Mesenchymal stem cell (in vitro differentiated cells and primary cell): ENCODE measurements around the gene ARPP21.

Source experiments
- DNase-seq: peaks from one replicate; pipeline ENCODE4 v3.0.0-alpha.2; 2013
- H2AFZ ChIP-seq: one replicate; pipeline ENCODE4 v1.6.1; 2013; ENCODE audit warnings: low read depth, mild to moderate bottlenecking, control low read depth, inconsistent platforms, low read length, moderate library complexity
- H2AK5ac ChIP-seq: 2 replicates; pipeline ENCODE4 v1.6.1; 2013; ENCODE audit warnings: low read length, moderate library complexity, mild to moderate bottlenecking, inconsistent platforms; ENCODE audit not compliant: severe bottlenecking
- H2BK120ac ChIP-seq: one replicate; pipeline ENCODE4 v1.6.1; 2013; ENCODE audit warnings: low read depth, mild to moderate bottlenecking, inconsistent platforms, low read length, moderate library complexity
- H2BK12ac ChIP-seq, 2 experiments: one replicate each; pipeline ENCODE4 v1.6.1; 2013; ENCODE audit warnings: inconsistent platforms in 2 of 2, low read length in 2 of 2, mild to moderate bottlenecking in 2 of 2, moderate library complexity in 2 of 2, control low read depth in 1 of 2
- H2BK15ac ChIP-seq: one replicate; pipeline ENCODE4 v1.6.1; 2013; ENCODE audit warnings: mild to moderate bottlenecking, low read depth, inconsistent platforms; ENCODE audit not compliant: poor library complexity, severe bottlenecking
- H2BK5ac ChIP-seq: 2 replicates; pipeline ENCODE4 v1.6.1; 2013; ENCODE audit warnings: low read depth, mild to moderate bottlenecking, low read length, control low read depth, inconsistent platforms; ENCODE audit not compliant: poor library complexity, severe bottlenecking
- H3K14ac ChIP-seq, 2 experiments: one replicate each; pipeline ENCODE4 v1.6.1; 2013; ENCODE audit warnings: inconsistent platforms in 2 of 2, low read length in 2 of 2, control low read depth in 1 of 2, mild to moderate bottlenecking in 1 of 2, moderate library complexity in 1 of 2
- H3K18ac ChIP-seq, 2 experiments: one replicate each; pipeline ENCODE4 v1.6.1; 2013; ENCODE audit warnings: inconsistent platforms in 2 of 2, low read length in 2 of 2, control low read depth in 1 of 2, low read depth in 1 of 2, mild to moderate bottlenecking in 1 of 2
- H3K23ac ChIP-seq, 2 experiments: one replicate each; pipeline ENCODE4 v1.6.1; 2013; ENCODE audit warnings: inconsistent platforms in 2 of 2, low read length in 2 of 2, mild to moderate bottlenecking in 2 of 2, moderate library complexity in 2 of 2, control low read depth in 1 of 2
- H3K27ac ChIP-seq: 2 replicates; pipeline ENCODE4 v1.5.1; 2013; ENCODE audit warnings: mild to moderate bottlenecking, moderate library complexity, low read length, control low read depth, inconsistent platforms; ENCODE audit not compliant: poor library complexity, severe bottlenecking
- H3K27me3 ChIP-seq, 2 experiments: 2 replicates each; pipeline versions ENCODE4 v1.6.1 to v1.7.0; 2013; ENCODE audit warnings: low read length in 2 of 2, mild to moderate bottlenecking in 2 of 2, moderate library complexity in 2 of 2, control low read depth in 1 of 2, inconsistent platforms in 1 of 2; ENCODE audit not compliant: control insufficient read depth in 1 of 2, insufficient read depth in 1 of 2
- H3K36me3 ChIP-seq, 2 experiments: 2 replicates each; pipeline versions ENCODE4 v1.6.1 to v1.7.0; 2013; ENCODE audit warnings: low read length in 2 of 2, control low read depth in 1 of 2, inconsistent platforms in 1 of 2, low read depth in 1 of 2, mild to moderate bottlenecking in 1 of 2; ENCODE audit not compliant: insufficient read depth in 2 of 2, control insufficient read depth in 1 of 2
- H3K4ac ChIP-seq, 2 experiments: one replicate each; pipeline ENCODE4 v1.6.1; 2013; ENCODE audit warnings: inconsistent platforms in 2 of 2, low read length in 2 of 2, mild to moderate bottlenecking in 2 of 2, moderate library complexity in 2 of 2, control low read depth in 1 of 2, low read depth in 1 of 2
- H3K4me1 ChIP-seq: 2 replicates; pipeline ENCODE4 v1.6.1; 2013; ENCODE audit warnings: low read depth, low read length, control low read depth; ENCODE audit not compliant: control insufficient read depth, insufficient read depth
- H3K4me2 ChIP-seq: 2 replicates; pipeline ENCODE4 v1.6.1; 2013; ENCODE audit warnings: low read length, mild to moderate bottlenecking, inconsistent platforms; ENCODE audit not compliant: poor library complexity, severe bottlenecking
- H3K4me3 ChIP-seq, 2 experiments: 2 replicates each; pipeline versions ENCODE4 v1.5.1 to v1.7.0; 2013; ENCODE audit warnings: low read length in 2 of 2, mild to moderate bottlenecking in 2 of 2, control low read depth in 1 of 2, low read depth in 1 of 2; ENCODE audit not compliant: insufficient read depth in 1 of 2
- H3K79me1 ChIP-seq: replicated peaks from 2 replicates; pipeline ENCODE4 v1.6.1; 2013; ENCODE audit warnings: mild to moderate bottlenecking, control low read depth, low read length, inconsistent platforms; ENCODE audit not compliant: poor library complexity, severe bottlenecking
- H3K9ac ChIP-seq: 2 replicates; pipeline ENCODE4 v1.7.0; 2013; ENCODE audit warnings: mild to moderate bottlenecking, low read length, moderate library complexity
- H3K9me3 ChIP-seq: 2 replicates; pipeline ENCODE4 v1.7.0; 2013; ENCODE audit warnings: mild to moderate bottlenecking, low read length; ENCODE audit not compliant: control insufficient read depth
- H4K8ac ChIP-seq: one replicate; pipeline ENCODE4 v1.6.1; 2013; ENCODE audit warnings: inconsistent platforms, mild to moderate bottlenecking, low read length, moderate library complexity
- H4K91ac ChIP-seq: one replicate; pipeline ENCODE4 v1.6.1; 2013; ENCODE audit warnings: mild to moderate bottlenecking, low read length, inconsistent platforms
- WGBS: methylation state at CpG from one replicate; pipeline ENCODE4 v1.1.7; 2013; ENCODE audit warnings: mixed read lengths; 5-methylcytosine and 5-hydroxymethylcytosine counted together

The ARPP21 gene

GRCh38 chr3:35597490-35597889, 41.8 kb upstream of the ARPP21 start:
- Histone ChIP-seq H3K4ac (no peak overlapping the region), H2BK120ac (no peak overlapping the region), H3K36me3 (no peaks in the 10 kb centered on the region), H3K4me3 (no peak overlapping the region), H3K4me1 (no peaks in the 10 kb centered on the region), H3K18ac (no peak overlapping the region), H3K9ac (no peak overlapping the region), H3K23ac (no peak overlapping the region), H2BK12ac (no peak overlapping the region), H3K9me3 (no peaks in the 10 kb centered on the region), H3K27ac (no peak overlapping the region), H3K79me1 (no peaks in the 10 kb centered on the region), H3K27me3 (no peaks in the 10 kb centered on the region), H2BK5ac (no peak overlapping the region), H4K91ac (no peak overlapping the region), H2AK5ac (no peak overlapping the region), H3K14ac (no peak overlapping the region), H3K4me2 (no peak overlapping the region), H2BK15ac (no peak overlapping the region), H4K8ac (no peak overlapping the region), H2AFZ (no peak overlapping the region)
- WGBS = 90% methylated on average over 2 of the region's 3 CpGs
- no peak for DNase-seq

- H2BK120ac ChIP-seq = no peak overlapping the region
Measured at GRCh38 chr3:35598804-35599203, 40.5 kb upstream of the ARPP21 start.

GRCh38 chr3:35601959-35602358, 37.4 kb upstream of the ARPP21 start:
- no peak overlapping the region for H4K8ac ChIP-seq
- no peak overlapping the region for H3K4me2 ChIP-seq
- H3K9me3 ChIP-seq = peaks cover 8% of the 10 kb centered on the region
- no peaks in the 10 kb centered on the region for H3K79me1 ChIP-seq
- no peak overlapping the region for H3K23ac ChIP-seq
- H2BK15ac ChIP-seq = no peak overlapping the region
- H2AK5ac ChIP-seq = no peak overlapping the region
- no peak overlapping the region for H2BK12ac ChIP-seq
- H3K27ac ChIP-seq = no peak overlapping the region
- no peak overlapping the region for H2AFZ ChIP-seq
- no peak for DNase-seq
- H3K18ac ChIP-seq = no peak overlapping the region
- H3K14ac ChIP-seq = no peak overlapping the region
- H3K4ac ChIP-seq = no peak overlapping the region
- no peaks in the 10 kb centered on the region for H3K27me3 ChIP-seq
- no peak overlapping the region for H2BK5ac ChIP-seq
- no peak overlapping the region for H3K9ac ChIP-seq
- no peaks in the 10 kb centered on the region for H3K4me1 ChIP-seq
- H3K4me3 ChIP-seq = no peak overlapping the region
- no peak overlapping the region for H4K91ac ChIP-seq
- no peak overlapping the region for H2BK120ac ChIP-seq
- no peaks in the 10 kb centered on the region for H3K36me3 ChIP-seq

More at GRCh38 chr3:35598804-35599203, 40.5 kb upstream of the ARPP21 start:
- no peaks in the 10 kb centered on the region for H3K79me1 ChIP-seq
- H3K18ac ChIP-seq = no peak overlapping the region
- H2BK5ac ChIP-seq = no peak overlapping the region
- H3K27ac ChIP-seq = no peak overlapping the region
- no peak overlapping the region for H2BK15ac ChIP-seq
- H3K4me2 ChIP-seq = no peak overlapping the region
- no peak overlapping the region for H2AFZ ChIP-seq
- no peak for DNase-seq
- no peak overlapping the region for H3K9ac ChIP-seq
- H3K4me1 ChIP-seq = no peaks in the 10 kb centered on the region
- no peak overlapping the region for H3K14ac ChIP-seq
- H3K9me3 ChIP-seq = no peaks in the 10 kb centered on the region
- no peak overlapping the region for H3K4me3 ChIP-seq
- no peaks in the 10 kb centered on the region for H3K27me3 ChIP-seq
- H2AK5ac ChIP-seq = no peak overlapping the region
- no peak overlapping the region for H2BK12ac ChIP-seq
- no peak overlapping the region for H4K8ac ChIP-seq
- no peak overlapping the region for H3K4ac ChIP-seq
- H4K91ac ChIP-seq = no peak overlapping the region
- WGBS = 90% methylated on average over 1 of the region's 1 CpG
- no peaks in the 10 kb centered on the region for H3K36me3 ChIP-seq
- H3K23ac ChIP-seq = no peak overlapping the region

- Histone ChIP-seq H3K36me3 (no peaks in the 10 kb centered on the region), H3K14ac (no peak overlapping the region), H4K8ac (no peak overlapping the region), H3K27me3 (no peaks in the 10 kb centered on the region), H4K91ac (no peak overlapping the region), H3K4ac (no peak overlapping the region), H3K79me1 (no peaks in the 10 kb centered on the region), H3K9me3 (peaks cover 8% of the 10 kb centered on the region), H2AK5ac (no peak overlapping the region), H2BK120ac (no peak overlapping the region), H2BK5ac (no peak overlapping the region), H3K27ac (no peak overlapping the region), H3K18ac (no peak overlapping the region), H3K4me3 (no peak overlapping the region), H2BK15ac (no peak overlapping the region), H3K4me2 (no peak overlapping the region), H2BK12ac (no peak overlapping the region), H3K4me1 (no peaks in the 10 kb centered on the region), H3K9ac (no peak overlapping the region), H3K23ac (no peak overlapping the region), H2AFZ (no peak overlapping the region)
- 82% methylated on average over 6 of the region's 7 CpGs for WGBS
- no peak for DNase-seq
Measured at GRCh38 chr3:35602395-35602936, 36.9 kb upstream of the ARPP21 start.
